Mesothelial cell of epicardium (in vitro differentiated cells): ENCODE measurements around the gene HPCA. TPM values are rescaled to one million over a fixed set of nuclear protein-coding genes. Genes with fewer than 3 reads are reported as not detected.

Source experiments
- DNase-seq, 2 experiments: peaks; one replicate each; pipeline ENCODE4 v3.0.0; 2021; ENCODE audit warnings: low spot score in 2 of 2; ENCODE audit not compliant: unreplicated experiment in 2 of 2
- H3K27ac Mint-ChIP-seq: 2 replicates; pipeline ENCODE4 v1.8.0; 2021; ENCODE audit warnings: mixed read lengths
- H3K27me3 Mint-ChIP-seq: 2 replicates; pipeline ENCODE4 v1.8.0; 2021; ENCODE audit warnings: low read depth, mixed read lengths
- H3K36me3 Mint-ChIP-seq: 2 replicates; pipeline ENCODE4 v1.8.0; 2021; ENCODE audit warnings: mixed read lengths
- H3K4me1 Mint-ChIP-seq: 2 replicates; pipeline ENCODE4 v1.8.0; 2021; ENCODE audit warnings: mixed read lengths
- H3K4me3 Mint-ChIP-seq: 2 replicates; pipeline ENCODE4 v1.8.0; 2021; ENCODE audit warnings: mild to moderate bottlenecking, moderate library complexity, mixed read lengths
- H3K9me3 Mint-ChIP-seq: 2 replicates; pipeline ENCODE4 v1.8.0; 2021; ENCODE audit warnings: mixed read lengths
- CTCF ChIP-seq: fragments of 200-600 bp; sonication (generic); IDR thresholded peaks from one replicate; pipeline ENCODE4 v1.5.0; 2021; ENCODE audit warnings: antibody characterized with exemption; ENCODE audit not compliant: unreplicated experiment
- total RNA-seq: library from RNA; stranded (reverse); gene quantifications from 3 replicates; pipeline ENCODE4 v1.2.1, GENCODE V29; 2021

Gene HPCA
- total RNA-seq, 1 donor from 2014 or later, result 2.9 TPM

DNA sequence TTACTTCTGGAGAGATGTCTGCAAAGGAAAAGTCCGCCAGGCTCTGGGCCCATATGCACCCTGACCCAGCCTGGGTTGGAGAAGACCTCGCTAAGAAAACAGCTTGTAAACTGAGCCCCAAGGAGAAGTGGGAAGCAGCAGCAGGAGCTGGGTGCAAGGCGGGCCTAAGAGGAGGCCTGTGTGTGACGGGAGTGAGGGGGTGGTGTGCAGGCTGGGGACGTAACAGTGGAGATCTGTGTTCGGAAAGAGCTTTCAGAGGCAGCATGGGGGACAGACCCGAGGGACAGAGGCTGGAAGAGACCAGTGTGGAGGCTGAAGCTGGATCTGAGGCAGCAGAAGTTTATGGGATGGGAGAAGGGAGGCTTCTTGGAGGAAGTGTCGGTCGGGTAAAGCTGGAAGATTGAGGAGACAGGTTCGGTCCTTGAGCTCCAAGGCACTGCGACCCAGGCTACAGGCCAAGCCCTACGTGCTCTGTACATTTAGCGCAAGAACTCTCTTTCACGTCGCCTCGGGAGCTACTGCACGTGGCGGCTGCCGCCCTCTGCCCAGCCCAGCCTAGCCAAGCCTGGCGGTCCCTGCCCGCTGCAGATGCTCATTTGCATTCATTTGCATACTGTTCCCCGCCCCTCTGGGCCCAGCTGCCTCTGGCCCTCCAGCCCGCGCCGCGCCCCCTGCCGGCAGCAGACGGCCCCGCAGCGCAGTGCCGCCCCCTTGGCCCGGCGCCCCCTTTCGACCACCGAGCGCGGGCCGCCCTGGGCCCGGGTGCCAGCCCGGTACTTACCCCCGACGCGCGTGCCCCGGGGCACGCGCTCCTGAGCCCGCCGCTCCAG is 6.3 kb downstream of the HPCA start:
- H3K9me3 Mint-ChIP-seq, result no peaks in the 10 kb centered on the region
- peak overlapping the region; percentile 42 for H3K27ac Mint-ChIP-seq
- H3K36me3 Mint-ChIP-seq, result no peaks in the 10 kb centered on the region
- peak; percentile 91 for TF ChIP-seq CTCF
- H3K4me3 Mint-ChIP-seq, result peak overlapping the region; percentile 82
- DNase-seq, result peak; percentile 61 to 76
- peaks cover 26% of the 10 kb centered on the region for H3K4me1 Mint-ChIP-seq
- H3K27me3 Mint-ChIP-seq, result peaks cover 9% of the 10 kb centered on the region

GRCh38 chr1:32893198-32894018 is 7.1 kb downstream of the HPCA start:
- H3K9me3 Mint-ChIP-seq, result no peaks in the 10 kb centered on the region
- peaks cover 26% of the 10 kb centered on the region for H3K4me1 Mint-ChIP-seq
- H3K27me3 Mint-ChIP-seq, result peaks cover 1% of the 10 kb centered on the region
- peak overlapping the region; percentile 93 for H3K27ac Mint-ChIP-seq
- peak; percentile 48 to 68 for DNase-seq
- no peaks in the 10 kb centered on the region for H3K36me3 Mint-ChIP-seq
- peak; percentile 40 for TF ChIP-seq CTCF
- peak overlapping the region; percentile 82 for H3K4me3 Mint-ChIP-seq

- peaks cover 26% of the 10 kb centered on the region for H3K4me1 Mint-ChIP-seq
- TF ChIP-seq CTCF, result no peak
- no peaks in the 10 kb centered on the region for H3K36me3 Mint-ChIP-seq
- no peaks in the 10 kb centered on the region for H3K9me3 Mint-ChIP-seq
- peaks cover 1% of the 10 kb centered on the region for H3K27me3 Mint-ChIP-seq
- DNase-seq, result no peak
- peak overlapping the region; percentile 82 for H3K4me3 Mint-ChIP-seq
- H3K27ac Mint-ChIP-seq, result peak overlapping the region; percentile 93
Measured at GRCh38 chr1:32894019-32894600, 7.8 kb downstream of the HPCA start.

DNA sequence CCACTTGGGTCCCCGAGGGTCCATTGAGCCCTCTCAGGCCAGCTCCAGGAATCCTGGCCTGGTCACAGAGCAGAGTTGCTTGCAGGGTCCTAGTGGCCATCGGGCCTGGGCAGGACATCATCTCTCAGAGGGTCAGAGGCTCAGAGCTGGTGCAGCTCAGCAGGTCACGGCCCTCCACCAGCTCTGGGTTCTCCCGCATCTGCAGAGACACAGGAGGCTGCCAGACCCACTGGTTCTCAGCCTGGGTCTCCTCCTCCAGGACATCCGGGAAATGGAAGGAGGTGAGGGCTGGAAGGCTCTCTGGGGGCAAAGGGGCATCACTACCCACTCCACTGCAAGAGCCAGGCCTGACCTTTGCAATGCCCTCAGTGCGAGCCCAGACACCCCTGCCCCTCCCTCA is 8.4 kb downstream of the HPCA start:
- Mint-ChIP-seq H3K36me3 (no peaks in the 10 kb centered on the region), H3K4me1 (peaks cover 26% of the 10 kb centered on the region), H3K27me3 (peaks cover 1% of the 10 kb centered on the region), H3K9me3 (no peaks in the 10 kb centered on the region), H3K27ac (no peak overlapping the region), H3K4me3 (no peak overlapping the region)
- no peak for TF ChIP-seq CTCF
- no peak for DNase-seq

DNA sequence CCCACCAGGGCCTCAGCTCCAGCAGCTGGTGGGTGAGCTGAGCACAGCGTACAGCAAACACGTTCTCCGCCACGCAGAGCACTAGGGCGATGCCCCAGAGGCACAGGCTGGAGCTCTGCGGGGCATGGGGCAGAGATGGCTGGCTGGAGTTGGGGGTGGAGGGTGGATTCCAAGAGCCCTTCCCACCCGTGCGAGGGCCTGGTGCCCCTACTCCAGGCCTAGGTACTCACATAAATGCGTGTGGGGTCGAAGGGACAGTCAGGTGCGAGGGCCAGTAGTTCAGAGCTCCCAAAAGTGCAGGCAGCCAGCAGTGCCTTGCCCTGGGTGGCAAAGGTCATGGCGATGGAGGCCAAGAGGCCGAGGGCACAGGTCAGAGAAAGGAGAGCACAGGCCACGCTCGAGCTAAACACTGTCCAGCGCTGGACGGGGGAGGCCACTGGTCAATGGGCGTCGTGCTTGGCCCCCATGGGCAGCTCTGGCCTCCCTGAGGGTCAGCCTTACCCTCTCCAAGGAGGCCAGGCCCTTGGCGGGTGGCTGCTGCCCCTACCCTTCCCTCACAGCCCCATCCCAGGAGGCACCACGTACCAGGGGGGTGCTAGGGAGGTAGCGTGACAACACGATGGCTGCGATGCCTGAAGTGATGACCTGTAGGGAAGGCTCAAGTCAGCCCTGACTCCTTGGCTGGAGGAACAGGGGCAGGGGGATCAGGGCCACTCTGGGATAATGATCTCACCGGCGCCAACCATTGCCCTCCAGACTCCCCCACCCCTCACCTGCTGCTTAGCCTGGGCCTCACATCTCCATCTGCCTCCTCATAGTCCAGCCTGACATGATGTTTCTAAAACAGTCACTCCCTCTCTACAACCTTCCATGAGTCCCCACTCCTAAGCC is 9.3 kb downstream of the HPCA start:
- no peak for DNase-seq

More for the DNA sequence above, 9.3 kb downstream of the HPCA start:
- Mint-ChIP-seq H3K27me3 (peaks cover 1% of the 10 kb centered on the region), H3K4me3 (no peak overlapping the region), H3K27ac (no peak overlapping the region), H3K36me3 (no peaks in the 10 kb centered on the region), H3K4me1 (peaks cover 27% of the 10 kb centered on the region), H3K9me3 (no peaks in the 10 kb centered on the region)
- TF ChIP-seq CTCF, result no peak
